HG02610 (cell line): Measurements from ENCODE around the gene CRYL1.
"Not testable (repeated sequence)": the region's sequence is repeated elsewhere in the genome, so short reads cannot be mapped to it uniquely, and the experiment has no call there.

Experiments
- ATAC-seq: cut with Tn5 transposase; IDR thresholded peaks from one replicate; pipeline ENCODE4 v1.9.1; 2021; ENCODE audit warnings: mild to moderate bottlenecking, moderate library complexity; ENCODE audit not compliant: unreplicated experiment

Gene CRYL1

GRCh38 chr13:20461481-20461859 lies 64.2 kb downstream of the CRYL1 start:
- no peak for ATAC-seq

GRCh38 chr13:20460761-20461160 lies 64.9 kb downstream of the CRYL1 start:
- no peak for ATAC-seq

- ATAC-seq = no peak
Observed at GRCh38 chr13:20457670-20458069, 68.0 kb downstream of the CRYL1 start.

- ATAC-seq = no peak
Observed at GRCh38 chr13:20456737-20457136, 68.9 kb downstream of the CRYL1 start.

GRCh38 chr13:20451397-20451796 lies 74.3 kb downstream of the CRYL1 start:
- no peak for ATAC-seq

GRCh38 chr13:20448470-20448869 lies 77.2 kb downstream of the CRYL1 start:
- no peak for ATAC-seq

- no peak for ATAC-seq
Observed at GRCh38 chr13:20446900-20447299, 78.8 kb downstream of the CRYL1 start.

GRCh38 chr13:20446405-20446804 lies 79.3 kb downstream of the CRYL1 start:
- no peak for ATAC-seq

- no peak for ATAC-seq
Observed at GRCh38 chr13:20442798-20443381, 82.8 kb downstream of the CRYL1 start.

- ATAC-seq = no peak
Observed at GRCh38 chr13:20442375-20442774, 83.3 kb downstream of the CRYL1 start.

GRCh38 chr13:20441879-20442278 lies 83.8 kb downstream of the CRYL1 start:
- peak; percentile 76 for ATAC-seq

GRCh38 chr13:20441056-20441455 lies 84.6 kb downstream of the CRYL1 start:
- no peak for ATAC-seq

GRCh38 chr13:20439261-20439660 lies 86.4 kb downstream of the CRYL1 start:
- ATAC-seq = no peak

GRCh38 chr13:20438801-20439200 lies 86.9 kb downstream of the CRYL1 start:
- no peak for ATAC-seq

GRCh38 chr13:20436505-20436904 lies 89.2 kb downstream of the CRYL1 start:
- ATAC-seq = no peak

- ATAC-seq = no peak
Observed at GRCh38 chr13:20435616-20436368, 89.9 kb downstream of the CRYL1 start.

GRCh38 chr13:20434210-20434609 lies 91.4 kb downstream of the CRYL1 start:
- ATAC-seq = not testable (repeated sequence)

- no peak for ATAC-seq
Observed at GRCh38 chr13:20431687-20432384, 93.8 kb downstream of the CRYL1 start.

- ATAC-seq = no peak
Observed at GRCh38 chr13:20431080-20431479, 94.6 kb downstream of the CRYL1 start.

- no peak for ATAC-seq
Observed at GRCh38 chr13:20430296-20430695, 95.4 kb downstream of the CRYL1 start.

- ATAC-seq = no peak
Observed at GRCh38 chr13:20429682-20430081, 96.0 kb downstream of the CRYL1 start.
